ENCODE data around the gene MYBPHL. TPM values are rescaled to one million over a fixed set of nuclear protein-coding genes. Genes with fewer than 3 reads are reported as not detected.

Gene MYBPHL
- polyA plus RNA-seq, 1 of the 3 experiments (the other 2 are of a cell fraction): 0.07 TPM

DNA sequence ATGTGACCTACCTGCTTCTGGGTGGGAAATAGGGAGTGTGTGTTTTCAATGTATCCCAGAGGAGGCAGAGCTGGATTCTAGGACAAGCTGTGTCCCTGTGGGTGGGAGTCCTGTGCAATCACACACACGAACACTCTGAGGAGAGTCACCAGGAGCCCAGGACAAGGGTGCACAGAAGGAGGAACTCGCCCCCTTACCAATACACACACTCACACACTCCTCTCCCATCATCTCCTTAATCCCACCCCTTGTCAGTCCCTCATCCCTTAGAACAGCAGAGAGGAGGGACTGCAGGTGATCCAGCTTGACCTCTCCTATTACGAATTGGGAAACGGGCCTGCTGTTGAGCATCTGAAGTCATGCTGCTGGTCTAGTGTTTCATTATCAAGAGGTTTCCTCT lies 8.5 kb upstream of the MYBPHL start:
- Histone ChIP-seq H2AFZ (ENCODE audit: low read depth) (no peak overlapping the region), H3K27ac (ENCODE audit: low read depth in 2 of 2, low read length in 1 of 2) (no peak overlapping the region), H3K9me2 (no peaks in the 10 kb centered on the region), H3K36me3 (replicated peaks in 1 of 2; ENCODE audit: control insufficient read depth in 1 of 2, insufficient read depth in 2 of 2, low read length in 1 of 2) (peaks cover 9 to 18% of the 10 kb centered on the region in 2 experiments), H3K27me3 (ENCODE audit: insufficient read depth) (no peaks in the 10 kb centered on the region), H4K20me1 (ENCODE audit: insufficient read depth) (no peaks in the 10 kb centered on the region), H3K4me3 (ENCODE audit: low read depth in 2 of 2, low read length in 1 of 2) (no peak overlapping the region), H3K9me3 (no peaks in the 10 kb centered on the region), H3F3A (replicated peaks; ENCODE audit: insufficient read depth) (no peaks in the 10 kb centered on the region), H3K4me2 (no peak overlapping the region), H3K79me2 (ENCODE audit: insufficient read depth) (no peaks in the 10 kb centered on the region), H3K4me1 (ENCODE audit: control insufficient read depth in 1 of 2, insufficient read depth in 2 of 2, low read depth in 1 of 2, low read length in 1 of 2) (peaks cover 0 to 7% of the 10 kb centered on the region in 2 experiments; a peak in 2 of 4 replicates), H3K9ac (no peak overlapping the region)
- TF ChIP-seq MEF2A (IDR thresholded peaks at IDR 0.05; ENCODE audit: borderline replicate concordance, low read depth): no peak
- no peak for TF ChIP-seq SIN3A (IDR thresholded peaks at IDR 0.05; ENCODE audit: borderline replicate concordance, low read depth, low read length)
- TF ChIP-seq USF2 (IDR thresholded peaks at IDR 0.05; ENCODE audit: borderline replicate concordance, low read depth, low read length): no peak
- no peak for TF ChIP-seq FOXJ3 (CRISPR knock-in tag; IDR thresholded peaks at IDR 0.05)
- TF ChIP-seq TCF12 (IDR thresholded peaks at IDR 0.05): no peak
- DNase-seq: no peak
- 86% methylated on average over 4 of the region's 4 CpGs for WGBS (ENCODE audit: low lambda C conversion rate)
- ChIA-PET CTCF (interaction anchor here (1.3 to 1.7 kb wide), 2 partner anchors 38 to 84 kb away, joined by 6 to 7 read pairs; no protein-coding TSS in a partner anchor), POLR2A (no interaction called here)

DNA sequence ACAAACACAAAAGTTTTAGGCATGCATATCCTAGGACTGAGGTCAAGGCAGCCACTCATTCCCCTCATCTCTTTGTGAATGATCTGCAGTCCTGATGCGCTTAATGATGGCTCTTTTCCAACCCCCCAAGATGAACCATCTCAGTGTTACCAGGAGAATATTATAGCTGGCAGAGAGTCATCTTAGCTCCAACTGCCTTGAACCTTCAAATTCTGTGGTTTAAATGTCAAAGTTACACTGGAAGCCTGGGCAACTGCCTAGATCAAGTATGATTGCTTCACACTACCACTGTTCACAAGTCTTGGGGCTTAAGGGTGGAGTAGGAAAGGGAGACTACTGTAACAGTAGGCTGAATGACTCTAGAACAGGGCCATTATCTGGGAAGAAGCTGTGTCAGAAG lies 8.0 kb upstream of the MYBPHL start:
- peaks cover 0 to 7% of the 10 kb centered on the region in 2 experiments; a peak in 2 of 4 replicates for H3K4me1 ChIP-seq (ENCODE audit: control insufficient read depth in 1 of 2, insufficient read depth in 2 of 2, low read depth in 1 of 2, low read length in 1 of 2)
- H3K27ac ChIP-seq (ENCODE audit: low read depth in 2 of 2, low read length in 1 of 2): no peak overlapping the region
- no peaks in the 10 kb centered on the region for H3K79me2 ChIP-seq (ENCODE audit: insufficient read depth)
- DNase-seq: no peak
- no peaks in the 10 kb centered on the region for H3K27me3 ChIP-seq (ENCODE audit: insufficient read depth)
- no peaks in the 10 kb centered on the region for H3F3A ChIP-seq (replicated peaks; ENCODE audit: insufficient read depth)
- H3K36me3 ChIP-seq (replicated peaks in 1 of 2; ENCODE audit: control insufficient read depth in 1 of 2, insufficient read depth in 2 of 2, low read length in 1 of 2): peaks cover 9 to 17% of the 10 kb centered on the region in 2 experiments
- H3K9me2 ChIP-seq: no peaks in the 10 kb centered on the region
- H3K4me2 ChIP-seq: no peak overlapping the region
- 100% methylated on average over 1 of the region's 1 CpG for WGBS (ENCODE audit: low lambda C conversion rate)
- ChIA-PET CTCF (interaction anchor here (1.3 to 1.7 kb wide), 2 partner anchors 38 to 84 kb away, joined by 6 to 7 read pairs; no protein-coding TSS in a partner anchor), POLR2A (no interaction called here)
- H3K9me3 ChIP-seq: no peaks in the 10 kb centered on the region
- H3K4me3 ChIP-seq (ENCODE audit: low read depth in 2 of 2, low read length in 1 of 2): no peak overlapping the region
- no peak overlapping the region for H3K9ac ChIP-seq
- H2AFZ ChIP-seq (ENCODE audit: low read depth): no peak overlapping the region
- no peaks in the 10 kb centered on the region for H4K20me1 ChIP-seq (ENCODE audit: insufficient read depth)
- TF ChIP-seq PBX3 (IDR thresholded peaks at IDR 0.05): no peak
- TF ChIP-seq EP300 (IDR thresholded peaks at IDR 0.05; ENCODE audit: borderline replicate concordance in 1 of 2, low read depth in 1 of 2, low read length in 1 of 2): no peak
- no peak for TF ChIP-seq CTCF (IDR thresholded peaks at IDR 0.05)
- TF ChIP-seq MAX (IDR thresholded peaks at IDR 0.05; ENCODE audit: low read depth): no peak
- TF ChIP-seq RXRA (IDR thresholded peaks at IDR 0.05; ENCODE audit: borderline replicate concordance, low read depth): no peak
- no peak for TF ChIP-seq POLR2AphosphoS5 (IDR thresholded peaks at IDR 0.05; ENCODE audit: low read depth, low read length)
- TF ChIP-seq, protein P1, sequence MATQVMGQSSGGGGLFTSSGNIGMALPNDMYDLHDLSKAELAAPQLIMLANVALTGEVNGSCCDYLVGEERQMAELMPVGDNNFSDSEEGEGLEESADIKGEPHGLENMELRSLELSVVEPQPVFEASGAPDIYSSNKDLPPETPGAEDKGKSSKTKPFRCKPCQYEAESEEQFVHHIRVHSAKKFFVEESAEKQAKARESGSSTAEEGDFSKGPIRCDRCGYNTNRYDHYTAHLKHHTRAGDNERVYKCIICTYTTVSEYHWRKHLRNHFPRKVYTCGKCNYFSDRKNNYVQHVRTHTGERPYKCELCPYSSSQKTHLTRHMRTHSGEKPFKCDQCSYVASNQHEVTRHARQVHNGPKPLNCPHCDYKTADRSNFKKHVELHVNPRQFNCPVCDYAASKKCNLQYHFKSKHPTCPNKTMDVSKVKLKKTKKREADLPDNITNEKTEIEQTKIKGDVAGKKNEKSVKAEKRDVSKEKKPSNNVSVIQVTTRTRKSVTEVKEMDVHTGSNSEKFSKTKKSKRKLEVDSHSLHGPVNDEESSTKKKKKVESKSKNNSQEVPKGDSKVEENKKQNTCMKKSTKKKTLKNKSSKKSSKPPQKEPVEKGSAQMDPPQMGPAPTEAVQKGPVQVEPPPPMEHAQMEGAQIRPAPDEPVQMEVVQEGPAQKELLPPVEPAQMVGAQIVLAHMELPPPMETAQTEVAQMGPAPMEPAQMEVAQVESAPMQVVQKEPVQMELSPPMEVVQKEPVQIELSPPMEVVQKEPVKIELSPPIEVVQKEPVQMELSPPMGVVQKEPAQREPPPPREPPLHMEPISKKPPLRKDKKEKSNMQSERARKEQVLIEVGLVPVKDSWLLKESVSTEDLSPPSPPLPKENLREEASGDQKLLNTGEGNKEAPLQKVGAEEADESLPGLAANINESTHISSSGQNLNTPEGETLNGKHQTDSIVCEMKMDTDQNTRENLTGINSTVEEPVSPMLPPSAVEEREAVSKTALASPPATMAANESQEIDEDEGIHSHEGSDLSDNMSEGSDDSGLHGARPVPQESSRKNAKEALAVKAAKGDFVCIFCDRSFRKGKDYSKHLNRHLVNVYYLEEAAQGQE (IDR thresholded peaks at IDR 0.05; ENCODE audit: low read depth, low read length): no peak
- TF ChIP-seq NFIC (IDR thresholded peaks at IDR 0.05; ENCODE audit: borderline replicate concordance): no peak
- TF ChIP-seq SMC3 (IDR thresholded peaks at IDR 0.05; ENCODE audit: low read depth, low read length): no peak
- TF ChIP-seq EZH2phosphoT487 (IDR thresholded peaks at IDR 0.05; ENCODE audit: borderline replicate concordance, low read depth): no peak
- TF ChIP-seq YY1 (IDR thresholded peaks at IDR 0.05; ENCODE audit: low read depth): no peak
- no peak for TF ChIP-seq FOXJ3 (CRISPR knock-in tag; IDR thresholded peaks at IDR 0.05)
- TF ChIP-seq TEAD4 (IDR thresholded peaks at IDR 0.05; ENCODE audit: borderline replicate concordance, insufficient read depth): no peak
- no peak for TF ChIP-seq CHD2 (IDR thresholded peaks at IDR 0.05; ENCODE audit: low read length, partially characterized antibody)
- TF ChIP-seq FOXM1 (IDR thresholded peaks at IDR 0.05; ENCODE audit: low read depth): no peak
